Mucosa of descending colon (tissue), 3 donors: ENCODE data around the gene CDC42EP3. TPM values are rescaled to one million over a fixed set of nuclear protein-coding genes. Genes with fewer than 3 reads are reported as not detected.

Experiments used
- ATAC-seq: fragments of 200-7000 bp; cut with Tn5 transposase; one replicate; pipeline ENCODE4 v1.9.1; 2020; ENCODE audit warnings: mild to moderate bottlenecking, moderate library complexity
- DNase-seq, 3 donors: peaks; one replicate each; pipeline ENCODE4 v3.0.0-alpha.2; 2020
- H3K36me3 ChIP-seq: fragments of 200-600 bp; one replicate; pipeline ENCODE4 v1.8.0; 2021; ENCODE audit warnings: low read depth, mild to moderate bottlenecking
- H3K4me1 ChIP-seq: fragments of 200-600 bp; one replicate; pipeline ENCODE4 v1.8.0; 2021; ENCODE audit warnings: low read depth, mild to moderate bottlenecking
- H3K4me3 ChIP-seq: fragments of 200-600 bp; one replicate; pipeline ENCODE4 v1.8.0; 2021; ENCODE audit warnings: mild to moderate bottlenecking
- H3K9me3 ChIP-seq: fragments of 200-600 bp; one replicate; pipeline ENCODE4 v1.8.0; 2021; ENCODE audit warnings: mild to moderate bottlenecking
- CTCF ChIP-seq: fragments of 200-600 bp; IDR thresholded peaks from one replicate; pipeline ENCODE4 v1.8.0; 2022; ENCODE audit warnings: antibody characterized with exemption, mild to moderate bottlenecking
- intact Hi-C, 2 donors: fragments of 100-400 bp; cut with DNase I in 1 of 2; cut with micrococcal nuclease in 1 of 2; formaldehyde crosslinking; loops; one replicate each; pipeline versions ENCODE4 v1.11.0 to v1.11.1; 2022; cut with DNase I, micrococcal nuclease
- total RNA-seq, 3 donors: library from RNA; stranded (reverse); fragmentation: NEBNext Ultra II Directional in 2 of 3; extraction: Animal tissue kit (Norgen Biotek cat#: 25700) in 2 of 3; gene quantifications; one replicate each; pipeline versions ENCODE4 v1.2.1 to v1.2.4, GENCODE V29; 2021 to 2023
- donor health status: DM: no; HTN: no; CAD: no; lungs with moderate emphysema.
- donor health status: DM: no; HTN: no; CAD: no.
- donor health status: DM: no; HTN: yes; CAD: no.

Gene CDC42EP3
- total RNA-seq, 3 donors from 2014 or later: 27.9 to 67.0 (median 30.1) TPM

- intact Hi-C loops: loop anchor here in 1 of 2 donors (10.0 kb wide), 1 partner anchor 110 kb away; no protein-coding TSS in a partner anchor
- peaks cover 16% of the 10 kb centered on the region for H3K4me1 ChIP-seq
- no peaks in the 10 kb centered on the region for H3K36me3 ChIP-seq
Observed at GRCh38 chr2:37674946-37675345, 3.5 kb upstream of the CDC42EP3 start.

GRCh38 chr2:37672870-37673184 lies 1.4 kb upstream of the CDC42EP3 start:
- no peak for ATAC-seq
- intact Hi-C loops: loop anchor here in 1 of 2 donors (10.0 kb wide), 1 partner anchor 112 kb away; no protein-coding TSS in a partner anchor
- H3K4me1 ChIP-seq: peaks cover 3% of the 10 kb centered on the region
- DNase-seq: no peak
- no peak for TF ChIP-seq CTCF
- H3K36me3 ChIP-seq: no peaks in the 10 kb centered on the region
- peak overlapping the region; percentile 72 for H3K4me3 ChIP-seq
- no peaks in the 10 kb centered on the region for H3K9me3 ChIP-seq

More at GRCh38 chr2:37674946-37675345, 3.5 kb upstream of the CDC42EP3 start:
- H3K4me3 ChIP-seq: no peak overlapping the region
- no peaks in the 10 kb centered on the region for H3K9me3 ChIP-seq
- ATAC-seq (no peak), DNase-seq (no peak)
- no peak for TF ChIP-seq CTCF

GRCh38 chr2:37672104-37672869 lies 845 bp upstream of the CDC42EP3 start:
- DNase-seq (peak; percentile 83 to 88 (median 84)), ATAC-seq (peak; percentile 73)
- Histone ChIP-seq H3K36me3 (no peaks in the 10 kb centered on the region), H3K4me1 (peaks cover 3% of the 10 kb centered on the region), H3K4me3 (peak overlapping the region; percentile 72), H3K9me3 (no peaks in the 10 kb centered on the region)
- intact Hi-C loops: loop anchor here in 1 of 2 donors (10.0 kb wide), 1 partner anchor 113 kb away; no protein-coding TSS in a partner anchor
- TF ChIP-seq CTCF: no peak

- intact Hi-C loops: loop anchor here in 1 of 2 donors (10.0 kb wide), 1 partner anchor 113 kb away; no protein-coding TSS in a partner anchor
- Histone ChIP-seq H3K4me1 (peaks cover 3% of the 10 kb centered on the region), H3K36me3 (no peaks in the 10 kb centered on the region), H3K4me3 (peak overlapping the region; percentile 72), H3K9me3 (no peaks in the 10 kb centered on the region)
- ATAC-seq (no peak), DNase-seq (no peak)
- TF ChIP-seq CTCF: no peak
Observed at GRCh38 chr2:37671816-37672103, 318 bp upstream of the CDC42EP3 start.

- Histone ChIP-seq H3K36me3 (no peaks in the 10 kb centered on the region), H3K9me3 (no peaks in the 10 kb centered on the region), H3K4me3 (peak overlapping the region; percentile 72), H3K4me1 (peaks cover 3% of the 10 kb centered on the region)
- no peak for ATAC-seq
- intact Hi-C loops: loop anchor here in 1 of 2 donors (10.0 kb wide), 1 partner anchor 114 kb away; no protein-coding TSS in a partner anchor
- TF ChIP-seq CTCF: no peak
- no peak for DNase-seq
Observed at GRCh38 chr2:37670378-37671008, 949 bp downstream of the CDC42EP3 start.
